A549 (cell line): ENCODE measurements around the gene TACC3. TPM values are rescaled to one million over a fixed set of nuclear protein-coding genes. Genes with fewer than 3 reads are reported as not detected.

Experiments used
- ATAC-seq, 2 experiments: fragments of 200-7000 bp in 1 of 2; fragments of >200 bp in 1 of 2; cut with Nextera tagmentation in 1 of 2; cut with Tn5 transposase in 1 of 2; 3 replicates each; pipeline versions ENCODE4 v1.8.0 to v1.9.1; 2018 to 2020; ENCODE audit warnings: mild to moderate bottlenecking in 1 of 2, moderate library complexity in 1 of 2
- CTCF ChIA-PET: fragments of 300-600 bp; sonication (Branson Sonifier 250); formaldehyde crosslinking; extraction: SDS; loops from one replicate; lab custom pipeline; 2021; ENCODE audit warnings: antibody characterized with exemption, inconsistent platforms; lab: Yijun Ruan, JAX
- POLR2A ChIA-PET: fragments of 350-600 bp; formaldehyde crosslinking; extraction: SDS; loops from one replicate; lab custom pipeline; 2021; ENCODE audit warnings: antibody characterized with exemption, inconsistent platforms; lab: Yijun Ruan, JAX
- DNase-seq, 2 experiments: peaks; one replicate each; pipeline versions ENCODE4 v3.0.0 to v3.0.0-alpha.2; 2011 to 2016; ENCODE audit warnings: low read depth in 1 of 2, low spot score in 1 of 2
- FAIRE-seq: peaks from 2 replicates; lab custom pipeline; 2011; peaks lifted over from hg19 to GRCh38; lab: Jason Lieb, UNC
- H3K27ac ChIP-seq, 2 experiments: fragments of >200 bp; sonication (Bioruptor Twin); formaldehyde crosslinking; 3 replicates each; pipeline ENCODE4 v1.5.1; 2016 to 2017
- H3K4me1 ChIP-seq: fragments of >200 bp; sonication (Bioruptor Twin); formaldehyde crosslinking; 3 replicates; pipeline ENCODE4 v1.6.1; 2016
- H3K4me2 ChIP-seq: fragments of >200 bp; sonication (Bioruptor Twin); formaldehyde crosslinking; 3 replicates; pipeline ENCODE4 v1.6.1; 2016
- H3K4me3 ChIP-seq: fragments of >200 bp; sonication (Bioruptor Twin); formaldehyde crosslinking; 3 replicates; pipeline ENCODE4 v1.5.1; 2016
- H3K9me3 ChIP-seq: fragments of >200 bp; sonication (Bioruptor Twin); formaldehyde crosslinking; 3 replicates; pipeline ENCODE4 v1.6.1; 2016
- CBX8 ChIP-seq: fragments of 200-600 bp; sonication (generic); IDR thresholded peaks from 2 replicates; pipeline ENCODE4 v1.6.1; 2016
- CEBPB ChIP-seq, 2 experiments: fragments of >200 bp in 1 of 2; sonication (Bioruptor Twin) in 1 of 2; formaldehyde crosslinking in 1 of 2; IDR thresholded peaks; 2 replicates each; pipeline ENCODE4 v1.6.1; 2012 to 2016
- CHD2 ChIP-seq: fragments of 150-350 bp; IDR thresholded peaks from 2 replicates; pipeline ENCODE4 v1.6.1; 2014; ENCODE audit warnings: low read length; ENCODE audit not compliant: partially characterized antibody
- CHD4 ChIP-seq: fragments of 200-600 bp; sonication (generic); IDR thresholded peaks from 2 replicates; pipeline ENCODE4 v1.6.1; 2016; ENCODE audit warnings: antibody characterized with exemption, mild to moderate bottlenecking, borderline replicate concordance
- EHF ChIP-seq: fragments of 250-450 bp; sonication (Bioruptor Pico); IDR thresholded peaks from 2 replicates; pipeline ENCODE4 v1.5.0; 2020; ENCODE audit warnings: mild to moderate bottlenecking
- ESRRA ChIP-seq: fragments of 150-350 bp; IDR thresholded peaks from 2 replicates; pipeline ENCODE4 v1.6.1; 2014; ENCODE audit warnings: mild to moderate bottlenecking, low read length, borderline replicate concordance
- GATA3 ChIP-seq: IDR thresholded peaks from 2 replicates; pipeline ENCODE4 v1.6.1; 2012; ENCODE audit warnings: borderline replicate concordance
- HOXB5 ChIP-seq: fragments of 250-450 bp; sonication (Bioruptor Pico); IDR thresholded peaks from 2 replicates; pipeline ENCODE4 v1.5.0; 2020; ENCODE audit warnings: mild to moderate bottlenecking, moderate library complexity
- JUNB ChIP-seq: fragments of >200 bp; sonication (Bioruptor Twin); formaldehyde crosslinking; IDR thresholded peaks from 2 replicates; pipeline ENCODE4 v1.6.1; 2016
- KDM5A ChIP-seq: fragments of 200-600 bp; sonication (generic); IDR thresholded peaks from 2 replicates; pipeline ENCODE4 v1.6.1; 2016; ENCODE audit warnings: antibody characterized with exemption, mild to moderate bottlenecking
- MAFK ChIP-seq: fragments of 450-650 bp; IDR thresholded peaks from 2 replicates; pipeline ENCODE4 v1.6.1; 2014; ENCODE audit not compliant: partially characterized antibody
- MYC ChIP-seq: IDR thresholded peaks from 2 replicates; pipeline ENCODE4 v1.6.1; 2012; ENCODE audit warnings: mild to moderate bottlenecking, inconsistent platforms, low read length, improper control_type of control experiment, borderline replicate concordance
- NFE2L2 ChIP-seq: fragments of 150-350 bp; conservative IDR thresholded peaks from 2 replicates; pipeline ENCODE4 v1.6.1; 2014; ENCODE audit warnings: low read length
- NPAS2 ChIP-seq: fragments of 250-450 bp; sonication (Bioruptor Pico); IDR thresholded peaks from 2 replicates; pipeline ENCODE4 v1.8.0; 2022; ENCODE audit warnings: mild to moderate bottlenecking, moderate library complexity, borderline replicate concordance
- RCOR1 ChIP-seq: fragments of 150-350 bp; IDR thresholded peaks from 2 replicates; pipeline ENCODE4 v1.6.1; 2014; ENCODE audit warnings: antibody characterized with exemption, low read length, low read depth
- ZFP36 ChIP-seq: fragments of 450-650 bp; IDR thresholded peaks from 2 replicates; pipeline ENCODE4 v1.6.1; 2014; ENCODE audit warnings: borderline replicate concordance; ENCODE audit not compliant: partially characterized antibody
- WGBS: methylation state at CpG from one replicate; pipeline ENCODE4 v1.1.6; 2017; ENCODE audit errors: missing lambda C conversion rate; 5-methylcytosine and 5-hydroxymethylcytosine counted together
- polyA plus RNA-seq, 4 experiments: library from polyadenylated mRNA; depleted of rRNA in 3 of 4; stranded (reverse); fragments of >200 nt; fragmentation: RNase III in 1 of 4; extraction: RNeasy Plus Mini Kit Qiagen cat#74134 plus additional on column Dnase treatment in 1 of 4; gene quantifications; 2 replicates in 3 of 4; 3 replicates in 1 of 4; pipeline ENCODE4 v1.2.3, GENCODE V29; 2011 to 2017
- TF ChIP-seq, protein P1 (sequence below): fragments of >200 bp; sonication (Bioruptor Twin); formaldehyde crosslinking; IDR thresholded peaks from 2 replicates; pipeline ENCODE4 v1.6.1; 2016
- TF ChIP-seq, protein P2 (sequence below): fragments of 250-450 bp; sonication (Bioruptor Pico); IDR thresholded peaks from 2 replicates; pipeline ENCODE4 v1.5.0; 2020; ENCODE audit warnings: low read depth, mild to moderate bottlenecking, moderate library complexity
- TF ChIP-seq, protein P3 (sequence below): IDR thresholded peaks from 2 replicates; pipeline ENCODE4 v1.6.1; 2012; ENCODE audit warnings: low read depth, borderline replicate concordance
- TF ChIP-seq, protein P4 (sequence below): fragments of >200 bp; sonication (Bioruptor Twin); formaldehyde crosslinking; IDR thresholded peaks from 3 replicates; pipeline ENCODE4 v1.6.1; 2016

Gene TACC3
- polyA plus RNA-seq, 2 of the 4 experiments (the other 2 are of a cell fraction) = 25.9 to 70.6 TPM

DNA sequence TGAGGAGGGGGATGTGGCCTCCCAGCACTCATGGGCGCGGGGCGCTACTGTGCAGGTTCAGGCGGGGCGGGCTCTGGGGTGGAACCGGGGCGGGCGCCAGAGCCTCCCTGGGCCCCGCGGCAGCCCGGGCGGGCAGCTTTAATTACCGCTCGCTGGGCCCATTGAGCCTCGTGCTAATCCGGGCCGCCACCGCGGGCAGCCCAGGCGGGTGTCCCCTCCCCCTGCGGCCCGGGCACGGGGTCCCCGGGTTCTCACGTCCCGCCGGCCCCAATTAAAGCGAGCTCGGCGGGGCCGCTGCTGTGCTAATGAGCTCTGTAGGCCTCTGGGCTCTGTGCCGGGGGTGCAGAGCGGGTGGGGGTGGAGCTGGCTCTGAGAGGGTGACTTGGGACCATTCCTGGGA is 48.9 kb downstream of the TACC3 start:
- Histone ChIP-seq H3K27ac (peak overlapping the region in 1 of 2 experiments; percentile 59; a peak in 2 of 6 replicates), H3K4me3 (no peak overlapping the region), H3K9me3 (no peaks in the 10 kb centered on the region), H3K4me2 (no peak overlapping the region)
- ATAC-seq = no peak
- 89% methylated on average over 9 of the region's 33 CpGs for WGBS
- no peak for DNase-seq
- FAIRE-seq = no peak
- TF ChIP-seq, protein P1, sequence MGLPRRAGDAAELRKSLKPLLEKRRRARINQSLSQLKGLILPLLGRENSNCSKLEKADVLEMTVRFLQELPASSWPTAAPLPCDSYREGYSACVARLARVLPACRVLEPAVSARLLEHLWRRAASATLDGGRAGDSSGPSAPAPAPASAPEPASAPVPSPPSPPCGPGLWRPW = no peak
- TF ChIP-seq ESRRA (no peak), NPAS2 (no peak), KDM5A (no peak), RCOR1 (no peak)
- TF ChIP-seq, protein P2, sequence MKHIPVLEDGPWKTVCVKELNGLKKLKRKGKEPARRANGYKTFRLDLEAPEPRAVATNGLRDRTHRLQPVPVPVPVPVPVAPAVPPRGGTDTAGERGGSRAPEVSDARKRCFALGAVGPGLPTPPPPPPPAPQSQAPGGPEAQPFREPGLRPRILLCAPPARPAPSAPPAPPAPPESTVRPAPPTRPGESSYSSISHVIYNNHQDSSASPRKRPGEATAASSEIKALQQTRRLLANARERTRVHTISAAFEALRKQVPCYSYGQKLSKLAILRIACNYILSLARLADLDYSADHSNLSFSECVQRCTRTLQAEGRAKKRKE (CRISPR knock-in tag) = no peak
- TF ChIP-seq, protein P3, sequence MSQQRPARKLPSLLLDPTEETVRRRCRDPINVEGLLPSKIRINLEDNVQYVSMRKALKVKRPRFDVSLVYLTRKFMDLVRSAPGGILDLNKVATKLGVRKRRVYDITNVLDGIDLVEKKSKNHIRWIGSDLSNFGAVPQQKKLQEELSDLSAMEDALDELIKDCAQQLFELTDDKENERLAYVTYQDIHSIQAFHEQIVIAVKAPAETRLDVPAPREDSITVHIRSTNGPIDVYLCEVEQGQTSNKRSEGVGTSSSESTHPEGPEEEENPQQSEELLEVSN = no peak
- TF ChIP-seq, all 56 proteins: peak for 0
- ChIA-PET POLR2A (no interaction called here), CTCF (interaction anchor here (0.6 to 2.7 kb wide), 2 partner anchors 22 to 38 kb away, joined by 3 to 7 read pairs; no protein-coding TSS in a partner anchor)
- peaks cover 25% of the 10 kb centered on the region for H3K4me1 ChIP-seq

DNA sequence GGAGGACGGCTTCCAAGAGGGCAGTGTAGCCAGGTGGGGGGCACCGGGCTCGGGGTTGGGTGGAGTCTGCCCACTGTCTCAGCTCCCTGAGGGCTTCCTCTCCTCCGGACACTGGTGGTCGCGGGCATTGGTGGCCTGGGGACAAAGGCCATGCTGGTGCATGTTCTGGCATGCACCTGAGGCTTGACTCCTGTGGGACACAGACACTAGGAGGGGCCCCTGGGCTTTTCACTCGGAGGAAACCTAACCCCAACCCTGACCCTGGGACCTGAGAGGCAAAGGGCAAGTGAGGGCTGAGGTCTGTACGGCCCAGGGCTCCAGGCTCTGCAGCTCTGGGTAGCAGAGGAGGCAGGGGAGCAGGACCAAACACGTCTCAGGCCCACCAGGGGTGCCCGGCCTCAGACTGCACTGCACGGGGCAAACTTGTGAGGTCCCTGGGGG is 49.5 kb downstream of the TACC3 start:
- FAIRE-seq (no peak), ATAC-seq (no peak), DNase-seq (no peak)
- WGBS = 90% methylated on average over 3 of the region's 11 CpGs
- CTCF ChIA-PET = interaction anchor here (2.7 kb wide), 1 partner anchor 23 kb away, joined by 7 read pairs; no protein-coding TSS in a partner anchor
- Histone ChIP-seq H3K4me1 (peaks cover 20% of the 10 kb centered on the region), H3K4me3 (no peak overlapping the region), H3K27ac (peak overlapping the region in 1 of 2 experiments; percentile 59; a peak in 2 of 6 replicates), H3K9me3 (no peaks in the 10 kb centered on the region), H3K4me2 (no peak overlapping the region)
- POLR2A ChIA-PET = no interaction called here
- no peak for TF ChIP-seq CHD2
- no peak for TF ChIP-seq EHF (CRISPR knock-in tag)
- no peak for TF ChIP-seq CBX8
- no peak for TF ChIP-seq RCOR1
- TF ChIP-seq CHD4 = no peak
- no peak for TF ChIP-seq MAFK
- no peak for TF ChIP-seq JUNB
- TF ChIP-seq, protein P4, sequence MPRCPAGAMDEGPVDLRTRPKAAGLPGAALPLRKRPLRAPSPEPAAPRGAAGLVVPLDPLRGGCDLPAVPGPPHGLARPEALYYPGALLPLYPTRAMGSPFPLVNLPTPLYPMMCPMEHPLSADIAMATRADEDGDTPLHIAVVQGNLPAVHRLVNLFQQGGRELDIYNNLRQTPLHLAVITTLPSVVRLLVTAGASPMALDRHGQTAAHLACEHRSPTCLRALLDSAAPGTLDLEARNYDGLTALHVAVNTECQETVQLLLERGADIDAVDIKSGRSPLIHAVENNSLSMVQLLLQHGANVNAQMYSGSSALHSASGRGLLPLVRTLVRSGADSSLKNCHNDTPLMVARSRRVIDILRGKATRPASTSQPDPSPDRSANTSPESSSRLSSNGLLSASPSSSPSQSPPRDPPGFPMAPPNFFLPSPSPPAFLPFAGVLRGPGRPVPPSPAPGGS = no peak
- no peak for TF ChIP-seq NFE2L2
- no peak for TF ChIP-seq MYC
- TF ChIP-seq, protein P3 = no peak
- TF ChIP-seq GATA3 = no peak
- no peak for TF ChIP-seq HOXB5 (CRISPR knock-in tag)
- TF ChIP-seq ZFP36 = no peak
- no peak for TF ChIP-seq CEBPB (IDR thresholded peaks at IDR 0.05)
- TF ChIP-seq, all 56 proteins: peak for 0
